Fibroblast of lung (primary cell): ENCODE measurements around the gene MPZL3.

Experiments
- EZH2 ChIP-seq: IDR thresholded peaks from 2 replicates; pipeline ENCODE4 v1.5.1; 2012; ENCODE audit warnings: low read length, control low read depth, mild to moderate bottlenecking; ENCODE audit errors: missing control alignments
- TF ChIP-seq, protein P1 (sequence below), 2 donors: IDR thresholded peaks in 1 of 2; conservative IDR thresholded peaks in 1 of 2; 1 replicate in 1 of 2; 2 replicates in 1 of 2; pipeline ENCODE4 v1.5.1; 2011 to 2012; ENCODE audit warnings: low read length in 2 of 2, control low read depth in 1 of 2, inconsistent platforms in 1 of 2, low read depth in 1 of 2, mild to moderate bottlenecking in 1 of 2

DNA sequence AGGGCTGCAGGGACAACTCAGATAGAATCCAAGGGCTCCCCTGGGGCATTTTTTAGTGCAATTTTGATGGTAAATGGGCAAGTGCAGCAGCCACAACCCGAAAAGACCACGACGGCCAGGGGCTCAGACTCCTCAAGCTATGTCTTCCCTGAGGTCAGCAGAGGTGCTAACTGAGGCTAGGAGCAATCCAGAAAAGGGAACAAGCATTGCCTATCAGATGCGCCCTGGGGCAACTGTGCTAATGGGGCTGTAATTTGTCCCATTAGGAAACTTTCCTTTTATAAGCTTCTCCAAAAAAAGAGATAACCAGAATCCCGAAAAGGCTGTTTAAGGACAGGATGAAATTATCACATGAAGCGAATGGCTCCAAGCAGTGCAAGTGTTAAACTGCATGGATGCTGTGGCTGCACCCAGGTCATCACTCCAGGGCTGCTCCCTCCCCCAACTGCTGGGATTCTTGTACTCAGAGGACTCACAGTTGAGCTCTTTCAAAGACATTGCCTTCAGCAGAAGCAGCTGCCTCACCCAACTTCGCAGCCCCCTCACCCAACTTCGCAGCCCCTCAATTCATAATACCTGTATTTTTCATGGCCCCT lies 49.5 kb upstream of the MPZL3 start:
- TF ChIP-seq, protein P1, sequence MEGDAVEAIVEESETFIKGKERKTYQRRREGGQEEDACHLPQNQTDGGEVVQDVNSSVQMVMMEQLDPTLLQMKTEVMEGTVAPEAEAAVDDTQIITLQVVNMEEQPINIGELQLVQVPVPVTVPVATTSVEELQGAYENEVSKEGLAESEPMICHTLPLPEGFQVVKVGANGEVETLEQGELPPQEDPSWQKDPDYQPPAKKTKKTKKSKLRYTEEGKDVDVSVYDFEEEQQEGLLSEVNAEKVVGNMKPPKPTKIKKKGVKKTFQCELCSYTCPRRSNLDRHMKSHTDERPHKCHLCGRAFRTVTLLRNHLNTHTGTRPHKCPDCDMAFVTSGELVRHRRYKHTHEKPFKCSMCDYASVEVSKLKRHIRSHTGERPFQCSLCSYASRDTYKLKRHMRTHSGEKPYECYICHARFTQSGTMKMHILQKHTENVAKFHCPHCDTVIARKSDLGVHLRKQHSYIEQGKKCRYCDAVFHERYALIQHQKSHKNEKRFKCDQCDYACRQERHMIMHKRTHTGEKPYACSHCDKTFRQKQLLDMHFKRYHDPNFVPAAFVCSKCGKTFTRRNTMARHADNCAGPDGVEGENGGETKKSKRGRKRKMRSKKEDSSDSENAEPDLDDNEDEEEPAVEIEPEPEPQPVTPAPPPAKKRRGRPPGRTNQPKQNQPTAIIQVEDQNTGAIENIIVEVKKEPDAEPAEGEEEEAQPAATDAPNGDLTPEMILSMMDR (conservative IDR thresholded peaks at IDR 0.05 in 1 of 2, IDR thresholded peaks at IDR 0.05 in 1 of 2; ENCODE audit: low read depth in 1 of 2, low read length in 2 of 2), result no peak
- TF ChIP-seq EZH2, result no peak
